ENCODE measurements around the gene TMEM87B. TPM values are rescaled to one million over a fixed set of nuclear protein-coding genes. Genes with fewer than 3 reads are reported as not detected.

Gene TMEM87B
- total RNA-seq, 1 experiment from 2014 or later = 24.4 TPM

- intact Hi-C loops (cut with micrococcal nuclease; ENCODE audit: unreplicated experiment) = no loop called here
- Histone ChIP-seq H3K4me2 (no peak overlapping the region), H3K9me2 (ENCODE audit: insufficient read depth) (no peaks in the 10 kb centered on the region), H4K20me1 (ENCODE audit: insufficient read depth) (no peaks in the 10 kb centered on the region), H2AFZ (no peak overlapping the region), H3F3A (ENCODE audit: insufficient read depth, low read depth) (no peaks in the 10 kb centered on the region), H3K9me3 (ENCODE audit: insufficient read depth, low read depth) (no peaks in the 10 kb centered on the region), H3K27ac (no peak overlapping the region), H3K27me3 (ENCODE audit: insufficient read depth, low read depth) (no peaks in the 10 kb centered on the region), H3K36me3 (ENCODE audit: low read depth) (peaks cover 48% of the 10 kb centered on the region), H3K4me3 (no peak overlapping the region), H3K79me2 (ENCODE audit: low read depth) (no peaks in the 10 kb centered on the region), H3K4me1 (replicated peaks; ENCODE audit: insufficient read depth) (no peaks in the 10 kb centered on the region)
- POLR2A ChIA-PET (ENCODE audit: unreplicated experiment) = no interaction called here
- no peak for TF ChIP-seq CTCF (conservative IDR thresholded peaks at IDR 0.05)
- no peak for DNase-seq
- CTCF ChIA-PET = no interaction called here
- no TSS peak for BruUV-seq (replicated peaks)
These were observed 32.4 kb downstream of the TMEM87B start for GRCh38 chr2:112087346-112088020.

GRCh38 chr2:112089375-112089774 is 34.3 kb downstream of the TMEM87B start:
- Histone ChIP-seq H3K4me2 (no peak overlapping the region), H4K20me1 (ENCODE audit: insufficient read depth) (no peaks in the 10 kb centered on the region), H3K9me2 (ENCODE audit: insufficient read depth) (no peaks in the 10 kb centered on the region), H3K27ac (no peak overlapping the region), H3K27me3 (ENCODE audit: insufficient read depth, low read depth) (no peaks in the 10 kb centered on the region), H3K79me2 (ENCODE audit: low read depth) (no peaks in the 10 kb centered on the region), H3F3A (ENCODE audit: insufficient read depth, low read depth) (no peaks in the 10 kb centered on the region), H3K4me1 (replicated peaks; ENCODE audit: insufficient read depth) (no peaks in the 10 kb centered on the region), H2AFZ (no peak overlapping the region), H3K4me3 (no peak overlapping the region), H3K36me3 (ENCODE audit: low read depth) (peaks cover 52% of the 10 kb centered on the region), H3K9me3 (ENCODE audit: insufficient read depth, low read depth) (no peaks in the 10 kb centered on the region)
- no TSS peak for BruUV-seq (replicated peaks)
- no peak for TF ChIP-seq EZH2 (IDR thresholded peaks at IDR 0.05; ENCODE audit: low read depth)
- TF ChIP-seq CTCF (conservative IDR thresholded peaks at IDR 0.05) = no peak
- CTCF ChIA-PET = no interaction called here
- POLR2A ChIA-PET (ENCODE audit: unreplicated experiment) = no interaction called here
- intact Hi-C loops (cut with micrococcal nuclease; ENCODE audit: unreplicated experiment) = no loop called here
- no peak for DNase-seq

- Histone ChIP-seq H3K9me2 (ENCODE audit: insufficient read depth) (no peaks in the 10 kb centered on the region), H3K27me3 (ENCODE audit: insufficient read depth, low read depth) (no peaks in the 10 kb centered on the region), H3K9me3 (ENCODE audit: insufficient read depth, low read depth) (no peaks in the 10 kb centered on the region), H3K36me3 (ENCODE audit: low read depth) (peaks cover 46% of the 10 kb centered on the region), H3K4me3 (no peak overlapping the region), H2AFZ (no peak overlapping the region), H3F3A (ENCODE audit: insufficient read depth, low read depth) (peaks cover 9% of the 10 kb centered on the region), H3K27ac (no peak overlapping the region), H3K4me1 (replicated peaks; ENCODE audit: insufficient read depth) (no peaks in the 10 kb centered on the region), H3K4me2 (no peak overlapping the region), H3K79me2 (ENCODE audit: low read depth) (no peaks in the 10 kb centered on the region), H4K20me1 (ENCODE audit: insufficient read depth) (no peaks in the 10 kb centered on the region)
- DNase-seq = no peak
- no peak for TF ChIP-seq EZH2 (IDR thresholded peaks at IDR 0.05; ENCODE audit: low read depth)
- no peak for TF ChIP-seq CTCF (conservative IDR thresholded peaks at IDR 0.05)
- POLR2A ChIA-PET (ENCODE audit: unreplicated experiment) = interaction anchor here (0.6 kb wide), 1 partner anchor 682 kb away, joined by 3 read pairs; no protein-coding TSS in a partner anchor
- intact Hi-C loops (cut with micrococcal nuclease; ENCODE audit: unreplicated experiment) = no loop called here
- no TSS peak for BruUV-seq (replicated peaks)
- CTCF ChIA-PET = no interaction called here
These were observed 37.4 kb downstream of the TMEM87B start for GRCh38 chr2:112092286-112093041.

Data from PC-9 (cell line).